Renal cortical epithelial cell (primary cell): ENCODE data around the gene PRODH. TPM values are rescaled to one million over a fixed set of nuclear protein-coding genes. Genes with fewer than 3 reads are reported as not detected.
"Not testable (repeated sequence)": the region's sequence is repeated elsewhere in the genome, so short reads cannot be mapped to it uniquely, and the experiment has no call there.

Experiments
- DNase-seq: peaks from one replicate; pipeline ENCODE4 v3.0.0-alpha.2; 2011; ENCODE audit warnings: low read depth
- total RNA-seq: library from RNA; depleted of rRNA; stranded (reverse); fragments of >200 nt; gene quantifications from 2 replicates; pipeline ENCODE4 v1.2.3, GENCODE V29; 2014

PRODH gene
- total RNA-seq, 1 donor from 2014 or later = 1.9 TPM

- DNase-seq = no peak
These were observed 29.2 kb downstream of the PRODH start for GRCh38 chr22:18906896-18907295.

DNA sequence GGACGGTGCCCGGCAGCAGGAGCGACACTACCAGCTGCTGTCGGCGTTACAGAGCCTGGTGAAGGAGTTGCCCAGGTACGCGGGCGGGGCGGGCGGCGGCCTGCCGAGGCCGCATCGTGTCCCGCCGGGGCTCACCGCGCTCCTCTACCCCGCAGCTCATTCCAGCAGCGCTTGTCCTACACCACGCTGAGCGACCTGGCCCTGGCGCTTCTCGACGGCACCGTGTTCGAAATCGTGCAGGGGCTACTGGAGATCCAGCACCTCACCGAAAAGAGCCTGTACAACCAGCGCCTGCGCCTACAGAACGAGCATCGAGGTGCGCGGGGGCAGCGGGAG lies 29.7 kb downstream of the PRODH start:
- not testable (repeated sequence) for DNase-seq

DNA sequence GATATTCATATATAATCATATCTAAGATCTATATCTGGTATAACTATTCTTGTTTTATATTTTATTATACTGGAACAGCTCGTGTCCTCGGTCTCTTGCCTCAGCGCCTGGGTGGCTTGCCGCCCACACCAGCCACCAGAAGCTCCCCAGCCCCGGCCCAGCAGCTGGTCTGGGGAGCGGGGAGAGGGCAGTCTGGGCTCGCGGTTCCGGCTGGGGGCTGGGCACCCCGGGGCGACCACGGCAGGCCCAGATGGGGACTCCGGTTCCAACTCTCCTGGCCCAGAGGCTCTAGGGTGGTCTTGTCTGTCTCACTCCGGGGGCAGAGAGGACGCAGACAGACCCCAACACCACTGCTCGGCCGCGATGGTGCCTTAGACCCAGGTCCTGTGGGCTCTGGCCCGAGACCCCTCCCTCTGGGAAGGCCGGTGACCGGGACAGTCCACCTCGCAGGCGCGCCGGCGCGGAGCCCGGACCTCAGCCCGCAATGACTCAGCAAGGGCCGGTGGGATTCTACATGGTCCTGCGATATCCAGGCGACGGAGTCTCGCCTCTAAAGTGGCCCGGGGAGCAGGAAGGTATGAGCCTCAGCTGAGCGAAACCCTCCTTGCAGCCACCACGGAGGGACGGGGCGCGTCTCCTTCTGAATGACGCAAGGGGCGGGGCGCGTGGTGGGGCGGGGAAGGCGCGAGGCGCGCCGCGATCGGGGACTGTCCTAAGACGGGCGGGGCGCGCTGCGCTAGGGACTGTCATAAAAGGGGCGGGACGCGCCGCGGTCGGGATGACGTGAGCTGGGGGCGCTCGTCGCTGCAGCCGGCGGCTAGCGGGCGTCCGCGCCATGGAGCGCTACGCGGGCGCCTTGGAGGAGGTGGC lies 30.3 kb downstream of the PRODH start, which contains the start of gene DGCR6:
Gene DGCR6 (plus strand): TSS at position 781 of the 870 bp plus-strand sequence. CDS start 55 bp downstream, at position 836.
- no peak for DNase-seq

GRCh38 chr22:18896037-18896657 lies 39.9 kb downstream of the PRODH start:
- DNase-seq = not testable (repeated sequence)

DNA sequence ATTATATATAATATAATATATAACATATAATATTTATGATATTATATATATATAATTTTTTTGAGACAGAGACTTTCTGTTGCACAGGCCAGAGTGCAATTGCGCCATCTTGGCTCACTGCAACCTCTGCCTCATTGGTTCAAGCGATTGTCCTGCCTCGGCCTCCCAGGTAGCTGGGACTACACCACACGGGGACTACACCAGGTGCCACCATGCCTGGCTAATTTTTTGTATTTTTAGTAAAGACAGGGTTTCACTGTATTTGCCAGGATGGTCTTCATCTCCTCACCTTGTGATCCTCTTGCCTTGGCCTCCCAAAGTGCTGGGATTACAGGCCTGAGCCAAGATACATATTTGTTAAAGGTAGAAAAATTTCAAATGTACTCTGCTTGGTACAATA lies 42.3 kb downstream of the PRODH start:
- DNase-seq = not testable (repeated sequence)

GRCh38 chr22:18890510-18891192 lies 45.4 kb downstream of the PRODH start:
- not testable (repeated sequence) for DNase-seq

DNA sequence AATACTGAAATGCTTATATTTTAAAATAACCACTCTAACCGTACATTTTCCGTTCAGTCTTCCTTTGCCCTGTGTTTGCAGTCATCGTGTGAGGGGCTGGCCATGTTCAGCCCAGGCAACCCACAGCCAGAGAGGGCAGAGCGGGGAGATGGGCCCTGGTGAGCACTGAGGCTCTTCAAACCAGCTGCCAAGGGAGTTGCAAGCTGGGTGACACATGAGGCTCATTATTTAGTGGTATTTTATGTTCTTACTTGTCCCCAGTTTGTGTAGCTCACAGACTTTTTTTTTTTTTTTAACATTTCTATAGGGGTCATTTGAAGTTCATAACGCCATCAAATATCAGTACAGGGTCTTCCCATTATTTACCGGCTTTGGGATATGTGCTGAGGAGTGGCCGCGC lies 48.0 kb downstream of the PRODH start:
- DNase-seq = no peak

GRCh38 chr22:18884465-18884864 lies 51.6 kb downstream of the PRODH start:
- not testable (repeated sequence) for DNase-seq

DNA sequence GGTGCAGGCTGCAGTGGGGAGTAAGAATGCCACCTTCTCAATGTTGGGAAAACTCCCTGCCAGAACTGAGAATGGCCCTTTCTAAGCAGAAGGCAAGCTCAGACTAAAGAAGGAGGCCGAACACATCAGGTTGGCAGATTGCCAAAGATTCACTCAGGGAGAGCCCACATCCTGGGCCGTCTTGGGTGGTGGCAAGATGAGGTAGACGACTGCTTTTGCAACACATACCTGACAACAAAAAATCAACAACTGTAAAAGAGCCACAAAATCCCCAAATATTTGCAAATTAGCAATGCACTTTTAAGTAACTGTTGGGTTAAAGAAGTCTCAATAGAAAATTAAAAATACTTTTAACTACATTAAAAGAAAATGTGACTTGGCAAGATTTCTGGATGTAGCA lies 54.8 kb downstream of the PRODH start:
- not testable (repeated sequence) for DNase-seq

Other genes with a start within 250 kb of the PRODH start
- gene DGCR6, start 30.0 kb downstream of the PRODH start, total RNA-seq = 0.40 and 1.6 TPM in 2 replicates
- gene DGCR2, start 186.1 kb upstream of the PRODH start, total RNA-seq = 73.8 and 131 TPM in 2 replicates
- gene TSSK2, start 195.0 kb upstream of the PRODH start, total RNA-seq = not detected in 2 replicates
- gene ESS2, start 208.4 kb upstream of the PRODH start, total RNA-seq = 12.9 and 13.2 TPM in 2 replicates
- not detected in 2 replicates for gene GSC2, start 214.0 kb upstream of the PRODH start, total RNA-seq
- 175 and 192 TPM in 2 replicates for gene SLC25A1, start 242.4 kb upstream of the PRODH start, total RNA-seq